ENCODE data around the gene MRPL18. TPM values are rescaled to one million over a fixed set of nuclear protein-coding genes. Genes with fewer than 3 reads are reported as not detected.
"Not testable (repeated sequence)": the region's sequence is repeated elsewhere in the genome, so short reads cannot be mapped to it uniquely, and the experiment has no call there.

MRPL18 gene
- total and polyA plus RNA-seq, 4 donors = 42.9 to 120 (median 61.3) TPM

DNA sequence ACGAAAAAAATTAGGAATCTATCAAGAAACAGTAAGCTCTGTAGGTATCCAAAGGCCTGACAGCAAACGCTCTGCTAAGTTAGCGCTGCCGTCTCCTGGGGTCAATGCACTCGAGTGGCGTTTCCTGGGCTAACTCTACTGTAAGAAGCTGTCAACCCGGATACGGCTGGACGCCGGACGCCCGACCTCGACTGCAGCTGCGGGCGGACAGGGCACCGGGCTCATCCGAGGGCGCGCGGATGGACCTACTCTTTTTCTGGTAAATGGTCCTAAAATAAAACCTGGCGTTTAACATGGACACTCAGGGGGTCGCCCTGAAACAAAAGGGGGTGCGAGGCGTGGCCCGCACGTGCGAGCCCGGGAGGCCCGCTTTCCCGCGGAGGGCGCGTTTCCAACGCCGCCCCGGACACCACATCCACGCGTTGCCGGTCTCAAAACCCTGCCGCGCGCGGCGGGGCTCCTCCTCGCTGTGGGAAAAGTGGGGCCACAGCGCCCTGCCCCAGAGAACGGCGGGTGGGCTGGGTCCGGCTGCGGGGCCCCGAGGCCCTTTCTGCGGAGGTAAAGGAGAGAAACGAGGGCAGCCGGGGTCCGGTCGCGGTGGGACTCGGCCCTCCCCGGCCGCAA lies 1.4 kb upstream of the MRPL18 start:
- no peaks in the 10 kb centered on the region for H3K27me3 ChIP-seq (ENCODE audit: control insufficient read depth in 3 of 3, insufficient read depth in 3 of 3, low read length in 2 of 3)
- peak; percentile 1 for ATAC-seq (ENCODE audit: insufficient read depth, low FRiP score)
- peak overlapping the region; percentile 59 to 93 for H3K9ac ChIP-seq (ENCODE audit: insufficient read depth in 1 of 2, low read length in 2 of 2)
- peak; percentile 24 to 59 (median 29) for DNase-seq
- TF ChIP-seq, protein P1, sequence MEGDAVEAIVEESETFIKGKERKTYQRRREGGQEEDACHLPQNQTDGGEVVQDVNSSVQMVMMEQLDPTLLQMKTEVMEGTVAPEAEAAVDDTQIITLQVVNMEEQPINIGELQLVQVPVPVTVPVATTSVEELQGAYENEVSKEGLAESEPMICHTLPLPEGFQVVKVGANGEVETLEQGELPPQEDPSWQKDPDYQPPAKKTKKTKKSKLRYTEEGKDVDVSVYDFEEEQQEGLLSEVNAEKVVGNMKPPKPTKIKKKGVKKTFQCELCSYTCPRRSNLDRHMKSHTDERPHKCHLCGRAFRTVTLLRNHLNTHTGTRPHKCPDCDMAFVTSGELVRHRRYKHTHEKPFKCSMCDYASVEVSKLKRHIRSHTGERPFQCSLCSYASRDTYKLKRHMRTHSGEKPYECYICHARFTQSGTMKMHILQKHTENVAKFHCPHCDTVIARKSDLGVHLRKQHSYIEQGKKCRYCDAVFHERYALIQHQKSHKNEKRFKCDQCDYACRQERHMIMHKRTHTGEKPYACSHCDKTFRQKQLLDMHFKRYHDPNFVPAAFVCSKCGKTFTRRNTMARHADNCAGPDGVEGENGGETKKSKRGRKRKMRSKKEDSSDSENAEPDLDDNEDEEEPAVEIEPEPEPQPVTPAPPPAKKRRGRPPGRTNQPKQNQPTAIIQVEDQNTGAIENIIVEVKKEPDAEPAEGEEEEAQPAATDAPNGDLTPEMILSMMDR (IDR thresholded peaks at IDR 0.05; ENCODE audit: control extremely low read depth, extremely low read depth) = no peak
- H3K9me3 ChIP-seq (ENCODE audit: control insufficient read depth in 4 of 4, insufficient read depth in 3 of 4, low read length in 3 of 4) = no peaks in the 10 kb centered on the region
- WGBS, 2 donors = 0% methylated on average over 55 to 60 of the region's 60 CpGs
- H3K4me3 ChIP-seq = peak overlapping the region; percentile 90
- peaks cover 8 to 36% (median 18%) of the 10 kb centered on the region in 4 donors for H3K36me3 ChIP-seq (ENCODE audit: control insufficient read depth in 4 of 4, insufficient read depth in 4 of 4, low read length in 4 of 4)
- H3K27ac ChIP-seq (ENCODE audit: low read depth in 1 of 2, low read length in 1 of 2) = peak overlapping the region; percentile 92 to 93
- peaks cover 7 to 27% (median 9%) of the 10 kb centered on the region in 5 donors for H3K4me1 ChIP-seq (ENCODE audit: control insufficient read depth in 5 of 5, insufficient read depth in 5 of 5, low read length in 5 of 5)

GRCh38 chr6:159789377-159790148 lies 704 bp upstream of the MRPL18 start, which contains the start of gene TCP1:
Gene TCP1 (minus strand): TSS chr6:159789602. CDS start chr6:159789468, 134 bp downstream.
- no peaks in the 10 kb centered on the region for H3K27me3 ChIP-seq (ENCODE audit: control insufficient read depth in 3 of 3, insufficient read depth in 3 of 3, low read length in 2 of 3)
- H3K27ac ChIP-seq (ENCODE audit: low read depth in 1 of 2, low read length in 1 of 2) = peak within 1 kb of the TSS; percentile 92 to 93
- H3K4me1 ChIP-seq (ENCODE audit: control insufficient read depth in 5 of 5, insufficient read depth in 5 of 5, low read length in 5 of 5) = peaks cover 7 to 27% (median 9%) of the 10 kb centered on the region in 5 donors
- H3K36me3 ChIP-seq (ENCODE audit: control insufficient read depth in 4 of 4, insufficient read depth in 4 of 4, low read length in 4 of 4) = peaks cover 6 to 35% (median 19%) of the 10 kb centered on the region in 4 donors
- H3K4me3 ChIP-seq = peak within 1 kb of the TSS; percentile 90
- ATAC-seq (ENCODE audit: insufficient read depth, low FRiP score) (peak; percentile 91), DNase-seq (peak; percentile 100)
- H3K9ac ChIP-seq (ENCODE audit: insufficient read depth in 1 of 2, low read length in 2 of 2) = peak within 1 kb of the TSS; percentile 65 to 95
- WGBS, 2 donors = 0% methylated on average over 63 to 64 of the region's 64 CpGs
- TF ChIP-seq, protein P1 (IDR thresholded peaks at IDR 0.05; ENCODE audit: control extremely low read depth, extremely low read depth) = no peak
- H3K9me3 ChIP-seq (ENCODE audit: control insufficient read depth in 4 of 4, insufficient read depth in 3 of 4, low read length in 3 of 4) = no peaks in the 10 kb centered on the region

- Histone ChIP-seq H3K9me3 (ENCODE audit: control insufficient read depth in 4 of 4, insufficient read depth in 3 of 4, low read length in 3 of 4) (no peaks in the 10 kb centered on the region), H3K27me3 (ENCODE audit: control insufficient read depth in 3 of 3, insufficient read depth in 3 of 3, low read length in 2 of 3) (no peaks in the 10 kb centered on the region), H3K36me3 (ENCODE audit: control insufficient read depth in 4 of 4, insufficient read depth in 4 of 4, low read length in 4 of 4) (peaks cover 0 to 21% (median 13%) of the 10 kb centered on the region in 4 donors), H3K9ac (ENCODE audit: insufficient read depth in 1 of 2, low read length in 2 of 2) (peak overlapping the region; percentile 65 to 84), H3K27ac (ENCODE audit: low read depth in 1 of 2, low read length in 1 of 2) (peak overlapping the region; percentile 80 to 89), H3K4me1 (ENCODE audit: control insufficient read depth in 5 of 5, insufficient read depth in 5 of 5, low read length in 5 of 5) (peaks cover 8 to 27% (median 10%) of the 10 kb centered on the region in 5 donors), H3K4me3 (peak overlapping the region; percentile 85)
- ATAC-seq (ENCODE audit: insufficient read depth, low FRiP score) = no peak
- 19 to 22% methylated on average over 18 of the region's 18 CpGs for WGBS, 2 donors
- TF ChIP-seq, protein P1 (IDR thresholded peaks at IDR 0.05; ENCODE audit: control extremely low read depth, extremely low read depth) = no peak
- DNase-seq = no peak
Observed at GRCh38 chr6:159790956-159791598, 810 bp downstream of the MRPL18 start.

DNA sequence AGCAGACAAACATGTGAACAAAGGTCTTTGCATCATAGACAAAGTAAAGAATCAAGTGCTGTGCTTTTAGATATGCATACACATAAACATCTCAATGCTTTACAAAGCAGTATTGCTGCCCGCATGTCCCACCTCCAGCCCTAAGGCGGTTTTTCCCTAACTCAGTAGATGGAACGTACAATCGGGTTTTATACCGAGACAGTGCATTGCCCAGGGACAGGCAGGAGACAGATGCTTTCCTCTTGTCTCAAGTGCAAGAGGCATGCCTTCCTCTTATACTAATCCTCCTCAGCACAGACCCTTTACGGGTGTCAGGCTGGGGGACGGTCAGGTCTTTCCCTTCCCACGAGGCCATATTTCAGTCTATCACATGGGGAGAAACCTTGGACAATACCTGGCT lies 4.7 kb downstream of the MRPL18 start:
- DNase-seq; H3K9ac ChIP-seq (ENCODE audit: insufficient read depth in 1 of 2, low read length in 2 of 2); H3K9me3 ChIP-seq (ENCODE audit: control insufficient read depth in 4 of 4, insufficient read depth in 3 of 4, low read length in 3 of 4); H3K27me3 ChIP-seq (ENCODE audit: control insufficient read depth in 3 of 3, insufficient read depth in 3 of 3, low read length in 2 of 3); ATAC-seq (ENCODE audit: insufficient read depth, low FRiP score); H3K4me3 ChIP-seq: not testable (repeated sequence)
- Histone ChIP-seq H3K27ac (ENCODE audit: low read depth in 1 of 2, low read length in 1 of 2) (peak overlapping the region in 1 of 2 donors; percentile 67), H3K4me1 (ENCODE audit: control insufficient read depth in 5 of 5, insufficient read depth in 5 of 5, low read length in 5 of 5) (peaks cover 4 to 17% (median 9%) of the 10 kb centered on the region in 5 donors), H3K36me3 (ENCODE audit: control insufficient read depth in 4 of 4, insufficient read depth in 4 of 4, low read length in 4 of 4) (peaks cover 13 to 30% (median 18%) of the 10 kb centered on the region in 4 donors)
- WGBS, 2 donors = 70 to 88% methylated on average over 8 of the region's 8 CpGs

Data from lung (tissue), 12 donors.